HCT116 (cell line): ENCODE results near the gene ACYP2. TPM values are rescaled to one million over a fixed set of nuclear protein-coding genes. Genes with fewer than 3 reads are reported as not detected.

Experiments
- ATAC-seq: fragments of 200-7000 bp; cut with Tn5 transposase; 2 replicates; pipeline ENCODE4 v1.9.1; 2020; ENCODE audit warnings: mild to moderate bottlenecking, moderate library complexity
- BruUV-seq: library from RNA; stranded (reverse); fragments of 400-500 nt; replicated peaks from 2 replicates; lab custom pipeline; 2021; lab: Mats Ljungman, UMichigan
- CTCF ChIA-PET: fragments of 300-600 bp; sonication (Branson Sonifier 250); formaldehyde crosslinking; loops from one replicate; lab custom pipeline; 2021; ENCODE audit warnings: antibody characterized with exemption; lab: Charles Lee
- POLR2A ChIA-PET: fragments of 300-600, 350-600 bp; sonication (Branson Sonifier 250); formaldehyde crosslinking; loops from one replicate; lab custom pipeline; 2021; ENCODE audit warnings: antibody characterized with exemption; lab: Charles Lee
- RAD21 ChIA-PET, 2 experiments: fragments of 300-600 bp; sonication (Branson Sonifier 250); formaldehyde crosslinking; loops; one replicate each; lab custom pipeline; 2023; ENCODE audit warnings: low total read pairs in 2 of 2; ENCODE audit not compliant: uncharacterized antibody in 2 of 2, unreplicated experiment in 2 of 2, low non-redundant PET in 1 of 2; lab: Charles Lee
- DNase-seq: peaks from one replicate; pipeline ENCODE4 v3.0.0-alpha.2; 2010; ENCODE audit warnings: low read depth, low spot score
- H2AFZ ChIP-seq: fragments of 200-600 bp; shearing (Covaris generic), sonication (generic); 2 replicates; pipeline ENCODE4 v1.6.1; 2017; ENCODE audit warnings: low read depth, mixed run types, mixed read lengths, antibody characterized with exemption, low read length; ENCODE audit not compliant: poor library complexity, severe bottlenecking
- H3K27ac ChIP-seq: 2 replicates; pipeline ENCODE4 v1.5.1; 2012; ENCODE audit warnings: low read depth, low read length
- H3K27me3 ChIP-seq: fragments of 200-600 bp; sonication (generic); 2 replicates; pipeline ENCODE4 v1.6.1; 2016; ENCODE audit warnings: mixed run types, low read length, mixed read lengths; ENCODE audit not compliant: insufficient read depth
- H3K36me3 ChIP-seq, 2 experiments: fragments of 200-500 bp in 1 of 2; fragments of 200-600 bp in 1 of 2; sonication (Bioruptor generic) in 1 of 2; sonication (generic) in 1 of 2; 2 replicates each; pipeline versions ENCODE4 v1.5.1 to v1.6.1; 2014 to 2016; ENCODE audit warnings: low read length in 2 of 2, inconsistent platforms in 1 of 2, mixed read lengths in 1 of 2, mixed run types in 1 of 2; ENCODE audit not compliant: insufficient read depth in 2 of 2, control insufficient read depth in 1 of 2
- H3K4me1 ChIP-seq, 2 experiments: fragments of 200-600 bp in 1 of 2; sonication (generic) in 1 of 2; 2 replicates each; pipeline versions ENCODE4 v1.5.1 to v1.6.1; 2012 to 2017; ENCODE audit warnings: low read length in 2 of 2, inconsistent platforms in 1 of 2, mild to moderate bottlenecking in 1 of 2, mixed read lengths in 1 of 2, mixed run types in 1 of 2, moderate library complexity in 1 of 2; ENCODE audit not compliant: insufficient read depth in 2 of 2, control insufficient read depth in 1 of 2
- H3K4me2 ChIP-seq: fragments of 200-600 bp; sonication (generic); 2 replicates; pipeline ENCODE4 v1.6.1; 2017; ENCODE audit warnings: mixed run types, low read length, mixed read lengths
- H3K4me3 ChIP-seq, 2 experiments: fragments of 200-600 bp in 1 of 2; sonication (generic) in 1 of 2; replicated peaks in 1 of 2; 2 replicates each; pipeline ENCODE4 v1.5.1; 2011 to 2016; ENCODE audit warnings: low read length in 2 of 2, control low read depth in 1 of 2, low read depth in 1 of 2, mild to moderate bottlenecking in 1 of 2, mixed read lengths in 1 of 2, mixed run types in 1 of 2
- H3K79me2 ChIP-seq: fragments of 200-600 bp; sonication (generic); 2 replicates; pipeline ENCODE4 v1.6.1; 2017; ENCODE audit warnings: mild to moderate bottlenecking, mixed run types, low read length, moderate library complexity, mixed read lengths; ENCODE audit not compliant: insufficient read depth
- H3K9ac ChIP-seq: fragments of 200-600 bp; sonication (generic); 2 replicates; pipeline ENCODE4 v1.6.1; 2016; ENCODE audit warnings: low read length, mixed read lengths
- H3K9me2 ChIP-seq: fragments of 200-600 bp; sonication (generic), shearing (Covaris generic); 2 replicates; pipeline ENCODE4 v1.6.1; 2017; ENCODE audit warnings: mixed run types, mild to moderate bottlenecking, moderate library complexity; ENCODE audit not compliant: insufficient read depth
- H3K9me3 ChIP-seq, 2 experiments: fragments of 200-500 bp in 1 of 2; fragments of 200-600 bp in 1 of 2; sonication (Bioruptor generic) in 1 of 2; sonication (generic) in 1 of 2; 2 replicates each; pipeline ENCODE4 v1.6.1; 2014 to 2017; ENCODE audit warnings: low read length in 2 of 2, mixed read lengths in 2 of 2, inconsistent platforms in 1 of 2, low read depth in 1 of 2, mild to moderate bottlenecking in 1 of 2, mixed run types in 1 of 2, moderate library complexity in 1 of 2; ENCODE audit not compliant: control insufficient read depth in 1 of 2, insufficient read depth in 1 of 2
- H4K20me1 ChIP-seq: fragments of 200-600 bp; sonication (generic), shearing (Covaris generic); 2 replicates; pipeline ENCODE4 v1.6.1; 2017; ENCODE audit warnings: mixed run types, mild to moderate bottlenecking, moderate library complexity; ENCODE audit not compliant: insufficient read depth
- ATF3 ChIP-seq: IDR thresholded peaks from 2 replicates; pipeline ENCODE4 v1.6.1; 2012
- EGR1 ChIP-seq: IDR thresholded peaks from 2 replicates; pipeline ENCODE4 v1.6.1; 2012; ENCODE audit warnings: low read depth
- EZH2 ChIP-seq: fragments of 200-600 bp; sonication (generic); IDR thresholded peaks from 2 replicates; pipeline ENCODE4 v1.6.1; 2017; ENCODE audit warnings: antibody characterized with exemption, mixed run types
- EZH2phosphoT487 ChIP-seq: fragments of 200-600 bp; IDR thresholded peaks from 2 replicates; pipeline ENCODE4 v1.6.1; 2018; ENCODE audit warnings: antibody characterized with exemption, borderline replicate concordance
- FOSL1 ChIP-seq: IDR thresholded peaks from 2 replicates; pipeline ENCODE4 v1.6.1; 2012; ENCODE audit warnings: low read depth
- POLR2A ChIP-seq: IDR thresholded peaks from 2 replicates; pipeline ENCODE4 v1.7.0; 2011; ENCODE audit warnings: borderline replicate concordance; ENCODE audit not compliant: insufficient read depth, insufficient read length; ENCODE audit errors: extremely low read depth
- POLR2AphosphoS5 ChIP-seq: IDR thresholded peaks from 2 replicates; pipeline ENCODE4 v1.6.1; 2011; ENCODE audit warnings: mild to moderate bottlenecking, low read depth, low read length, moderate library complexity
- RAD21 ChIP-seq: IDR thresholded peaks from 2 replicates; pipeline ENCODE4 v1.6.1; 2012; ENCODE audit warnings: low read depth, mild to moderate bottlenecking
- REST ChIP-seq: IDR thresholded peaks from 2 replicates; pipeline ENCODE4 v1.6.1; 2012; ENCODE audit warnings: low read depth
- SIN3A ChIP-seq: IDR thresholded peaks from 2 replicates; pipeline ENCODE4 v1.6.1; 2012; ENCODE audit warnings: low read depth
- SP1 ChIP-seq: IDR thresholded peaks from 2 replicates; pipeline ENCODE4 v1.6.1; 2012; ENCODE audit warnings: low read depth
- SRF ChIP-seq: IDR thresholded peaks from 2 replicates; pipeline ENCODE4 v1.6.1; 2012; ENCODE audit warnings: low read depth
- TCF7L2 ChIP-seq: IDR thresholded peaks from 2 replicates; pipeline ENCODE4 v1.7.0; 2011; ENCODE audit warnings: borderline replicate concordance, inconsistent platforms; ENCODE audit not compliant: insufficient read depth, insufficient read length; ENCODE audit errors: extremely low read depth
- YY1 ChIP-seq: IDR thresholded peaks from 2 replicates; pipeline ENCODE4 v1.6.1; 2011; ENCODE audit warnings: low read length, low read depth, moderate library complexity, mild to moderate bottlenecking; ENCODE audit not compliant: insufficient replicate concordance; ENCODE audit errors: extremely low read depth
- ZFX ChIP-seq: fragments of 450-650 bp; IDR thresholded peaks from 2 replicates; pipeline ENCODE4 v1.6.1; 2017
- ZNF274 ChIP-seq: fragments of 200-500 bp; sonication (Bioruptor generic); IDR thresholded peaks from 2 replicates; pipeline ENCODE4 v1.6.1; 2014; ENCODE audit warnings: mild to moderate bottlenecking, low read depth, low read length, inconsistent platforms
- intact Hi-C: fragments of 100-400 bp; cut with micrococcal nuclease; formaldehyde crosslinking; loops from 2 replicates; pipeline ENCODE4 v1.10.0; 2022
- total RNA-seq: library from RNA; stranded (reverse); gene quantifications from one replicate; pipeline ENCODE4 v1.2.1, GENCODE V29; 2021; ENCODE audit not compliant: unreplicated experiment
- TF ChIP-seq, protein P1 (sequence below): IDR thresholded peaks from 2 replicates; pipeline ENCODE4 v1.6.1; 2012
- TF ChIP-seq, protein P2 (sequence below): IDR thresholded peaks from 2 replicates; pipeline ENCODE4 v1.6.1; 2011; ENCODE audit warnings: mild to moderate bottlenecking, low read length, moderate library complexity; ENCODE audit not compliant: insufficient replicate concordance; ENCODE audit errors: extremely low read depth

Gene ACYP2
- total RNA-seq, 1 experiment from 2014 or later = 9.4 TPM

GRCh38 chr2:54298514-54298913, 183.1 kb downstream of the ACYP2 start:
- POLR2A ChIA-PET = no interaction called here
- no peaks in the 10 kb centered on the region for H3K27me3 ChIP-seq
- TF ChIP-seq POLR2A (no peak), FOSL1 (no peak), EZH2phosphoT487 (no peak), REST (no peak), YY1 (no peak), SRF (no peak), SP1 (no peak), EZH2 (no peak), RAD21 (no peak), EGR1 (no peak), POLR2AphosphoS5 (no peak), SIN3A (no peak), ATF3 (no peak), TCF7L2 (no peak), ZNF274 (no peak), ZFX (no peak)
- TF ChIP-seq, protein P1, sequence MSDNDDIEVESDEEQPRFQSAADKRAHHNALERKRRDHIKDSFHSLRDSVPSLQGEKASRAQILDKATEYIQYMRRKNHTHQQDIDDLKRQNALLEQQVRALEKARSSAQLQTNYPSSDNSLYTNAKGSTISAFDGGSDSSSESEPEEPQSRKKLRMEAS = no peak
- TF ChIP-seq, protein P2, sequence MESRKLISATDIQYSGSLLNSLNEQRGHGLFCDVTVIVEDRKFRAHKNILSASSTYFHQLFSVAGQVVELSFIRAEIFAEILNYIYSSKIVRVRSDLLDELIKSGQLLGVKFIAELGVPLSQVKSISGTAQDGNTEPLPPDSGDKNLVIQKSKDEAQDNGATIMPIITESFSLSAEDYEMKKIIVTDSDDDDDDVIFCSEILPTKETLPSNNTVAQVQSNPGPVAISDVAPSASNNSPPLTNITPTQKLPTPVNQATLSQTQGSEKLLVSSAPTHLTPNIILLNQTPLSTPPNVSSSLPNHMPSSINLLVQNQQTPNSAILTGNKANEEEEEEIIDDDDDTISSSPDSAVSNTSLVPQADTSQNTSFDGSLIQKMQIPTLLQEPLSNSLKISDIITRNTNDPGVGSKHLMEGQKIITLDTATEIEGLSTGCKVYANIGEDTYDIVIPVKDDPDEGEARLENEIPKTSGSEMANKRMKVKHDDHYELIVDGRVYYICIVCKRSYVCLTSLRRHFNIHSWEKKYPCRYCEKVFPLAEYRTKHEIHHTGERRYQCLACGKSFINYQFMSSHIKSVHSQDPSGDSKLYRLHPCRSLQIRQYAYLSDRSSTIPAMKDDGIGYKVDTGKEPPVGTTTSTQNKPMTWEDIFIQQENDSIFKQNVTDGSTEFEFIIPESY = no peak
- H2AFZ ChIP-seq = no peak overlapping the region
- RAD21 ChIA-PET = no interaction called here
- no peak overlapping the region for H3K4me3 ChIP-seq
- ATAC-seq (no peak), DNase-seq (no peak)
- intact Hi-C loops = no loop called here
- no TSS peak for BruUV-seq
- H3K27ac ChIP-seq = no peak overlapping the region
- H3K79me2 ChIP-seq = no peaks in the 10 kb centered on the region
- H4K20me1 ChIP-seq = no peaks in the 10 kb centered on the region
- no peaks in the 10 kb centered on the region for H3K9me3 ChIP-seq
- no peaks in the 10 kb centered on the region for H3K36me3 ChIP-seq
- no peak overlapping the region for H3K4me2 ChIP-seq
- CTCF ChIA-PET = no interaction called here
- H3K9me2 ChIP-seq = no peaks in the 10 kb centered on the region
- H3K9ac ChIP-seq = no peak overlapping the region
- peaks cover 0 to 9% of the 10 kb centered on the region in 2 experiments; a peak in 2 of 4 replicates for H3K4me1 ChIP-seq
